ACHN (cell line): ENCODE data around the gene SHOX.
"Not testable (repeated sequence)": the region's sequence is repeated elsewhere in the genome, so short reads cannot be mapped to it uniquely, and the experiment has no call there.

ENCODE experiments used
- DNase-seq: peaks from one replicate; pipeline ENCODE4 v3.0.0-alpha.2; 2015
- in situ Hi-C: cut with HindIII; loops from 2 replicates; pipeline ENCODE4 v1.10.0; 2017; ENCODE audit warnings: low sequenced_read_pairs, low pct_ligation_motif_present, low pct_unique_long_range_greater_than_20kb

Gene SHOX

GRCh38 chrX:619451-619811 lies 11.2 kb upstream of the SHOX start:
- no peak for DNase-seq
- in situ Hi-C loops: no loop called here

GRCh38 chrX:619812-620531 lies 10.6 kb upstream of the SHOX start:
- in situ Hi-C loops: no loop called here
- no peak for DNase-seq

GRCh38 chrX:621705-622503 lies 8.7 kb upstream of the SHOX start:
- in situ Hi-C loops: no loop called here

GRCh38 chrX:622802-623201 lies 7.8 kb upstream of the SHOX start:
- in situ Hi-C loops: not testable (repeated sequence)

More at GRCh38 chrX:621705-622503, 8.7 kb upstream of the SHOX start:
- DNase-seq: no peak

DNA sequence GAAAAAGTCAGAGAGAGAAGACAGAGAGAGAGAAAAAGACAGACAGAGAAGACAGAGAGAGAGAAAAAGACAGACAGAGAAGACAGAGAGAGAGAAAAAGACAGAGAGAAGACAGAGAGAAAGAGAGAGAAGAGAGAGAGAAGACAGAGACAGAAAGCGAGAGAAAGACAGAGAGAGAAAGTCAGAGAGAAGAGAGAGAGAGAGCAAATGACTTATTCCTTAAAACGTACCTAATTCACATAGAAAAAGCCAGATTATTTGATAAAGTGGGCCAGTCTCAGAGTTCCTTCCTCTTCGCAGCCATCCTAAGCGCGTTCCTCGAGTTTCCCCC lies 7.4 kb upstream of the SHOX start:
- in situ Hi-C loops: no loop called here
- DNase-seq: no peak

More at GRCh38 chrX:622802-623201, 7.8 kb upstream of the SHOX start:
- DNase-seq: not testable (repeated sequence)

GRCh38 chrX:623599-624315 lies 6.8 kb upstream of the SHOX start:
- DNase-seq: no peak
- in situ Hi-C loops: no loop called here

- DNase-seq: no peak
- in situ Hi-C loops: no loop called here
Measured at GRCh38 chrX:625137-625691, 5.4 kb upstream of the SHOX start.

GRCh38 chrX:626047-626446 lies 4.5 kb upstream of the SHOX start:
- DNase-seq, in situ Hi-C loops: not testable (repeated sequence)

DNA sequence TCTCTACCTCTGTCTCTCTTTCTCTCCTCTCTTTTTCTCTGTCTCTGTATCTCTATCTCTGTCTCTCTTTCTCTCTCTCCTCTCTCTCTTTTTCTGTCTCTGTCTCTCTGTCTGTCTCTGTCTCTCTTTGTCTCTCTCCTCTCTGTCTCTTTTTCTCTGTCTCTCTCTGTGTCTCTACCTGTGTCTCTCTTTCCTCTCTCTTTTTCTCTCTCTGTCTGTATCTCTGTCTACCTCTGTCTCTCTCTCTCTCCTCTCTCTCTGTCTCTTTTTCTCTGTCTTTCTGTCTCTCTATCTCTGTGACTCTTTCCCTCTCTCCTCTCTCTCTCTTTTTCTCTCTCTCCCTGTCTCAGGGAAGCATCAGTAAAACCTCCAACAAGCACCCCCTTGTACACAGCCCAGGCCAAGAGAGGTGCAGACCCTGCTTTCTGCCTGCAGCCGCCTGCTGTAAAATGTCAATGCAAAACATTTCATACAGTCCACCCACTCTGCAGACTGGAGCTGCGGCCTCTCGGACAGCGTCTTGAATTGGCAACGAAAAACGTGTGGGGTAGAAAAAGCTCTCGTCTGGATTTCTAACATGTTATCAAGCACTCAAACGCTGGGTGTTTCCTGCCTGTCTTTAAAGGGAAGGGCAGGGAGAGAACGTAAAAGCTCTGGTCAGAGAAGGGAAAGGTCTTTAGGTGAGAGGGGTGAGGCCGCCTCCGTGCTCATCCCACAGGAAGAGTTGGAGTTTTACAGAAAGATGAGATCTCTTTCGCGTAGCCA lies 3.7 kb upstream of the SHOX start:
- in situ Hi-C loops: no loop called here
- DNase-seq: no peak

- DNase-seq: no peak
- in situ Hi-C loops: no loop called here
Measured at GRCh38 chrX:627510-627981, 3.0 kb upstream of the SHOX start.

DNA sequence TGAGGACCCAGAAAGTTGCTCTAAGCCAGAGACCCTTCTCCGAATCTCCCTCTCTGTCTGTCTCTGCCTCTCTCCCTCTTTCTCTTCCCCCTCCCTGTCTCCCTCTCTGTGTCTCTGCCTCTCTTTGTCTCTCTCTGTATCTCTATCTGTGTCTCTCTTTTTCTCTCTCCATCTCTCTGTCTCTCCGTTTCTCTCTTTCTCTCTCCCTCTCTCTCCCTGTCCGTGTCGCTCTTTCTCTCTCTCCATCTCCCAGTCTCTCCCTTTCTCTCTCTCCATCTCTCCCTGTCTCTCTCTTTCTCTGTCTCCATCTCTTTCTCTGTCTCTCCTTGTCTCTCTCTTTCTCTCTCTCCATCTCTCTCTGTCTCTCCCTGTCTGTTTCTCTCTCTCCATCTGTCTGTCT lies 2.6 kb upstream of the SHOX start:
- DNase-seq: no peak
- in situ Hi-C loops: no loop called here

GRCh38 chrX:629230-630006 lies 1.2 kb upstream of the SHOX start:
- in situ Hi-C loops: no loop called here
- DNase-seq: no peak

DNA sequence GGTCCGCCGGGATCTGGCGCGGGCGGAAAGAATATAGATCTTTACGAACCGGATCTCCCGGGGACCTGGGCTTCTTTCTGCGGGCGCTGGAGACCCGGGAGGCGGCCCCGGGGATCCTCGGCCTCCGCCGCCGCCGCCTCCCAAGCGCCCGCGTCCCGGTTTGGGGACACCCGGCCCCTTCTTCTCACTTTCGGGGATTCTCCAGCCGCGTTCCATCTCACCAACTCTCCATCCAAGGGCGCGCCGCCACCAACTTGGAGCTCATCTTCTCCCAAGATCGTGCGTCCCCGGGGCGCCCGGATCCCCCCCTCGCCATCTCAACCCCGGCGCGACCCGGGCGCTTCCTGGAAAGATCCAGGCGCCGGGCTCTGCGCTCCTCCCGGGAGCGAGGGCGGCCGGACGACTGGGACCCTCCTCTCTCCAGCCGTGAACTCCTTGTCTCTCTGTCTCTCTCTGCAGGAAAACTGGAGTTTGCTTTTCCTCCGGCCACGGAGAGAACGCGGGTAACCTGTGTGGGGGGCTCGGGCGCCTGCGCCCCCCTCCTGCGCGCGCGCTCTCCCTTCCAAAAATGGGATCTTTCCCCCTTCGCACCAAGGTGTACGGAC lies 482 bp upstream of the SHOX start:
- DNase-seq: no peak
- in situ Hi-C loops: no loop called here

GRCh38 chrX:631802-632365 lies 1.3 kb downstream of the SHOX start:
- in situ Hi-C loops: no loop called here
- DNase-seq: no peak

DNA sequence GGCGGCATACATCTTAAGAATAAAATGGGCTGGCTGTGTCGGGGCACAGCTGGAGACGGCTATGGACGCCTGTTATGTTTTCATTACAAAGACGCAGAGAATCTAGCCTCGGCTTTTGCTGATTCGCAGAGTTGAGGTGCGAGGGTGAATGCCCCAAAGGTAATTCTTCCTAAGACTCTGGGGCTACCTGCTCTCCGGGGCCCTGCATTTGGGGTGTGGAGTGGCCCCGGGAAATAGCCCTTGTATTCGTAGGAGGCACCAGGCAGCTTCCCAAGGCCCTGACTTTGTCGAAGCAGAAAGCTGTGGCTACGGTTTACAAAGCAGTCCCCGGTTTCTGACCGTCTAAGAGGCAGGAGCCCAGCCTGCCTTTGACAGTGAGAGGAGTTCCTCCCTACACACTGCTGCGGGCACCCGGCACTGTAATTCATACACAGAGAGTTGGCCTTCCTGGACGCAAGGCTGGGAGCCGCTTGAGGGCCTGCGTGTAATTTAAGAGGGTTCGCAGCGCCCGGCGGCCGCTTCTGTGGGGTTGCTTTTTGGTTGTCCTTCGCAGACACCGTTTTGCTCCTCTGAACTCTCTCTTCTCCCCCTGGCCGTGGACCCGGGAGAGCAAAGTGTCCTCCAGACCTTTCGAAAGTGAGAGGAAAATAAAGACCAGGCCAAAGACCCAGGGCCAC lies 1.9 kb downstream of the SHOX start:
- no peak for DNase-seq
- in situ Hi-C loops: no loop called here

DNA sequence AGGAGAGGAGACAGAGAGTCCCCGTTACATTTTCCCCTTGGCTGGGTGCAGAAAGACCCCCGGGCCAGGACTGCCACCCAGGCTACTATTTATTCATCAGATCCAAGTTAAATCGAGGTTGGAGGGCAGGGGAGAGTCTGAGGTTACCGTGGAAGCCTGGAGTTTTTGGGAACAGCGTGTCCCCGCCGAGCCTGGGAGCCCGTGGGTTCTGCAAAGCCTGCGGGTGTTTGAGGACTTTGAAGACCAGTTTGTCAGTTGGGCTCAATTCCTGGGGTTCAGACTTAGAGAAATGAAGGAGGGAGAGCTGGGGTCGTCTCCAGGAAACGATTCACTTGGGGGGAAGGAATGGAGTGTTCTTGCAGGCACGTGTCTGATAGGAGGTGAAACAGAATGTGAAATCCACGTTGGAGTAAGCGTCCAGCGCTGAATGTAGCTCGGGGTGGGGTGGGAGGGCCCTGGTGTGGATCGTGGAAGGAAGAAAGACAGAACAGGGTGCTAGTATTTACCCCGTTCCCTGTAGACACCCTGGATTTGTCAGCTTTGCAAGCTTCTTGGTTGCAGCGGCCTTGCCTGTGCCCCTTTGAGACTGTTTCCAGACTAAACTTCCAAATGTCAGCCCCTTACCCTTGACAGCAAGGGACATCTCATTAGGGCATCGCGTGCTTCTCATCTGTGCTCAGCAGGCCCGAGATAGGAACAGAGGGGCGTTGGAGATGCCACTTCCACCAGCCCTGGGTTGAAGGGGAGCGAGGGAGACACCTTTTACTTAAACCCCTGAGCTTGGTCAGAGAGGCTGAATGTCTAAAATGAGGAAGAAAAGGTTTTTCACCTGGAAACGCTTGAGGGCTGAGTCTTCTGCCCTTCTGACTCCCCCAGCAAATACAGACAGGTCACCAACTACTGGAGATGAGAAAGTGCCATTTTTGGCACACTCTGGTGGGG lies 2.7 kb downstream of the SHOX start:
- in situ Hi-C loops: no loop called here
- DNase-seq: no peak
